ENCODE data around the gene DNTTIP2. TPM values are rescaled to one million over a fixed set of nuclear protein-coding genes. Genes with fewer than 3 reads are reported as not detected.
A peak's percentile ranks its signal among the peaks of the same experiment; 100 is the strongest.
"Not testable (repeated sequence)": the region's sequence is repeated elsewhere in the genome, so short reads cannot be mapped to it uniquely, and the experiment has no call there.

Gene DNTTIP2
- total and polyA plus RNA-seq, 2 donors (not counting 1 experiment from before 2014, with no cell fraction given), result 19.2 to 32.8 TPM

DNA sequence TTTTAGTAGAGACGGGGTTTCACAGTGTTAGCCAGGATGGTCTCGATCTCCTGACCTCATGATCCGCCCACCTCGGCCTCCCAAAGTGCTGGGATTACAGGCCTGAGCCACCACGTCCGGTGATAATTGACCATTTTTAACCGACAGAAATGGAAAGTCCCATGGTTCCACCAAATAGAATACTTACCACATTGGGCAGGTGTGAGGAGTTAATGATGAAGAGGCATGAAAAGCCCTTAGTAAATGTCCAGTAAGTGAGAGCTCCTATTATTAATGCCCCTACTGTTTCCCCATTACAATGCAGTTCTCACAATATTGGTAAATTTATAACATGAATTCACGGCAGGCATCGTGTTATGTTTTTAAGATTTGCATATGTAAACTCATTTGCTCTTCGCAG is 38.3 kb upstream of the DNTTIP2 start:
- TF ChIP-seq CTCF (conservative IDR thresholded peaks at IDR 0.05 in 1 of 2, IDR thresholded peaks at IDR 0.05 in 1 of 2; ENCODE audit: low read depth in 1 of 2, low read length in 2 of 2) (no peak), EZH2 (IDR thresholded peaks at IDR 0.05; ENCODE audit: low read length, missing control alignments) (no peak)
- Histone ChIP-seq H3K36me3 (ENCODE audit: control insufficient read depth, insufficient read depth, low read length) (no peaks in the 10 kb centered on the region), H4K20me1 (ENCODE audit: control insufficient read depth, extremely low read depth, insufficient read depth, low read length) (no peaks in the 10 kb centered on the region), H3K79me2 (ENCODE audit: control insufficient read depth, insufficient read depth, low read length) (no peaks in the 10 kb centered on the region), H2AFZ (ENCODE audit: low read length) (no peak overlapping the region), H3K4me3 (replicated peaks in 1 of 4; ENCODE audit: control extremely low read depth in 1 of 4, insufficient read depth in 1 of 4, low read depth in 3 of 4, low read length in 4 of 4) (no peak overlapping the region), H3K27ac (ENCODE audit: insufficient read depth, low read length) (no peak overlapping the region), H3K4me1 (ENCODE audit: control insufficient read depth, extremely low read depth, insufficient read depth, low read length) (no peaks in the 10 kb centered on the region), H3K4me2 (ENCODE audit: extremely low read depth, insufficient read depth, low read length) (no peak overlapping the region), H3K9me3 (ENCODE audit: control insufficient read depth, insufficient read depth, low read depth, low read length) (no peaks in the 10 kb centered on the region), H3K27me3 (ENCODE audit: control insufficient read depth, insufficient read depth, low read length) (no peaks in the 10 kb centered on the region), H3K9ac (ENCODE audit: insufficient read depth, low read length) (no peak overlapping the region)
- no peak for DNase-seq (ENCODE audit: low read depth in 2 of 2)

- not testable (repeated sequence) for H3K36me3 ChIP-seq (ENCODE audit: control insufficient read depth, insufficient read depth, low read length); H3K4me2 ChIP-seq (ENCODE audit: extremely low read depth, insufficient read depth, low read length); H3K4me3 ChIP-seq (replicated peaks in 1 of 4; ENCODE audit: control extremely low read depth in 1 of 4, insufficient read depth in 1 of 4, low read depth in 3 of 4, low read length in 4 of 4); H3K4me1 ChIP-seq (ENCODE audit: control insufficient read depth, extremely low read depth, insufficient read depth, low read length); H4K20me1 ChIP-seq (ENCODE audit: control insufficient read depth, extremely low read depth, insufficient read depth, low read length); DNase-seq (ENCODE audit: low read depth in 2 of 2); H2AFZ ChIP-seq (ENCODE audit: low read length); H3K27ac ChIP-seq (ENCODE audit: insufficient read depth, low read length); H3K9me3 ChIP-seq (ENCODE audit: control insufficient read depth, insufficient read depth, low read depth, low read length); H3K27me3 ChIP-seq (ENCODE audit: control insufficient read depth, insufficient read depth, low read length); H3K9ac ChIP-seq (ENCODE audit: insufficient read depth, low read length)
- H3K79me2 ChIP-seq (ENCODE audit: control insufficient read depth, insufficient read depth, low read length), result peaks cover 28% of the 10 kb centered on the region
Measured at GRCh38 chr1:93910880-93911279, 31.9 kb upstream of the DNTTIP2 start.

GRCh38 chr1:93910305-93910704 is 31.3 kb upstream of the DNTTIP2 start:
- no peak overlapping the region for H3K4me2 ChIP-seq (ENCODE audit: extremely low read depth, insufficient read depth, low read length)
- H2AFZ ChIP-seq (ENCODE audit: low read length), result no peak overlapping the region
- no peaks in the 10 kb centered on the region for H3K9me3 ChIP-seq (ENCODE audit: control insufficient read depth, insufficient read depth, low read depth, low read length)
- H3K27ac ChIP-seq (ENCODE audit: insufficient read depth, low read length), result no peak overlapping the region
- no peaks in the 10 kb centered on the region for H3K36me3 ChIP-seq (ENCODE audit: control insufficient read depth, insufficient read depth, low read length)
- peaks cover 34% of the 10 kb centered on the region for H3K79me2 ChIP-seq (ENCODE audit: control insufficient read depth, insufficient read depth, low read length)
- peaks cover under 1% of the 10 kb centered on the region for H3K4me1 ChIP-seq (ENCODE audit: control insufficient read depth, extremely low read depth, insufficient read depth, low read length)
- TF ChIP-seq CTCF (conservative IDR thresholded peaks at IDR 0.05 in 1 of 2, IDR thresholded peaks at IDR 0.05 in 1 of 2; ENCODE audit: low read depth in 1 of 2, low read length in 2 of 2), result no peak
- no peak for TF ChIP-seq EZH2 (IDR thresholded peaks at IDR 0.05; ENCODE audit: low read length, missing control alignments)
- H3K9ac ChIP-seq (ENCODE audit: insufficient read depth, low read length), result no peak overlapping the region
- no peak for DNase-seq (ENCODE audit: low read depth in 2 of 2)
- peak overlapping the region in 1 of 4 experiments; percentile 54 for H3K4me3 ChIP-seq (replicated peaks in 1 of 4; ENCODE audit: control extremely low read depth in 1 of 4, insufficient read depth in 1 of 4, low read depth in 3 of 4, low read length in 4 of 4)
- H3K27me3 ChIP-seq (ENCODE audit: control insufficient read depth, insufficient read depth, low read length), result no peaks in the 10 kb centered on the region
- no peaks in the 10 kb centered on the region for H4K20me1 ChIP-seq (ENCODE audit: control insufficient read depth, extremely low read depth, insufficient read depth, low read length)
